Testis (tissue), 3 donors: Measurements from ENCODE around the gene FRMD4B. TPM values are rescaled to one million over a fixed set of nuclear protein-coding genes. Genes with fewer than 3 reads are reported as not detected.

Experiments used
- DNase-seq: peaks from one replicate; pipeline ENCODE4 v3.0.0-alpha.2; 2019
- H3K27ac ChIP-seq, 2 donors: fragments of 200-600 bp; sonication (generic); one replicate each; pipeline ENCODE4 v1.5.1; 2019
- H3K27me3 ChIP-seq: fragments of 200-600 bp; sonication (generic); one replicate; pipeline ENCODE4 v1.5.1; 2019
- H3K36me3 ChIP-seq: fragments of 200-600 bp; sonication (generic); one replicate; pipeline ENCODE4 v1.5.1; 2017; ENCODE audit warnings: low read depth; ENCODE audit errors: missing control alignments
- H3K4me1 ChIP-seq: fragments of 200-600 bp; sonication (generic); one replicate; pipeline ENCODE4 v1.5.1; 2019
- H3K4me3 ChIP-seq, 2 donors: fragments of 200-600 bp; sonication (generic); one replicate each; pipeline ENCODE4 v1.5.1; 2017 to 2019
- H3K9me3 ChIP-seq: fragments of 200-600 bp; sonication (generic); one replicate; pipeline ENCODE4 v1.5.1; 2017
- CTCF ChIP-seq, 3 experiments: fragments of 450-650 bp in 2 of 3; fragments of 200-600 bp in 1 of 3; sonication (generic) in 1 of 3; IDR thresholded peaks; one replicate each; pipeline ENCODE4 v1.5.1; 2016 to 2019; ENCODE audit warnings: antibody characterized with exemption in 3 of 3, mild to moderate bottlenecking in 2 of 3, moderate library complexity in 1 of 3
- POLR2A ChIP-seq: fragments of 450-650 bp; IDR thresholded peaks from one replicate; pipeline ENCODE4 v1.6.1; 2017; ENCODE audit warnings: antibody characterized with exemption, mild to moderate bottlenecking, moderate library complexity
- WGBS, 2 donors: methylation state at CpG; one replicate each; pipeline ENCODE4 v1.1.5; 2018; 5-methylcytosine and 5-hydroxymethylcytosine counted together
- intact Hi-C: fragments of 100-400 bp; cut with DNase I; formaldehyde crosslinking; loops from one replicate; pipeline ENCODE4 v1.15.1; 2023; ENCODE audit warnings: low total_unique reads
- polyA plus RNA-seq: library from polyadenylated mRNA; stranded (reverse); fragments of 350-450 nt; fragmentation: Illumina TruSeq; extraction: RNeasy Lipid Tissue Mini Kit (QIAGEN cat#74804); gene quantifications from one replicate; pipeline ENCODE4 v1.2.3, GENCODE V29; 2014; ENCODE audit warnings: low read depth, low replicate concordance; ENCODE audit not compliant: insufficient read depth
- total RNA-seq, 2 donors: library from RNA; depleted of rRNA; stranded (reverse); fragments of >200 nt; gene quantifications; one replicate each; pipeline ENCODE4 v1.2.3, GENCODE V29; 2016

The FRMD4B gene
- total and polyA plus RNA-seq, 3 donors from 2014 or later, result 10.2 to 17.8 (median 13.7) TPM

- H3K9me3 ChIP-seq, result no peaks in the 10 kb centered on the region
- H3K27ac ChIP-seq, result no peak overlapping the region
- 54 to 67% methylated on average over 3 of the region's 3 CpGs for WGBS, 2 donors
- H3K36me3 ChIP-seq, result no peaks in the 10 kb centered on the region
- intact Hi-C loops, result no loop called here
- no peaks in the 10 kb centered on the region for H3K27me3 ChIP-seq
- no peaks in the 10 kb centered on the region for H3K4me1 ChIP-seq
- H3K4me3 ChIP-seq, result no peak overlapping the region
- no peak for DNase-seq
- no peak for TF ChIP-seq CTCF (IDR thresholded peaks at IDR 0.05)
- TF ChIP-seq POLR2A, result no peak
These were observed 130.0 kb downstream of the FRMD4B start for GRCh38 chr3:69255928-69256327.

GRCh38 chr3:69254351-69254750, 131.5 kb downstream of the FRMD4B start:
- TF ChIP-seq POLR2A (no peak), CTCF (IDR thresholded peaks at IDR 0.05) (no peak)
- H3K4me1 ChIP-seq, result no peaks in the 10 kb centered on the region
- DNase-seq, result no peak
- no peaks in the 10 kb centered on the region for H3K9me3 ChIP-seq
- no peaks in the 10 kb centered on the region for H3K36me3 ChIP-seq
- 93 to 96% methylated on average over 4 of the region's 4 CpGs for WGBS, 2 donors
- no peak overlapping the region for H3K27ac ChIP-seq
- H3K27me3 ChIP-seq, result no peaks in the 10 kb centered on the region
- intact Hi-C loops, result no loop called here
- H3K4me3 ChIP-seq, result no peak overlapping the region

GRCh38 chr3:69252631-69253030, 133.3 kb downstream of the FRMD4B start:
- TF ChIP-seq CTCF (IDR thresholded peaks at IDR 0.05), result no peak
- no peak for TF ChIP-seq POLR2A
- WGBS, 2 donors, result 89 to 95% methylated on average over 4 of the region's 4 CpGs
- Histone ChIP-seq H3K36me3 (no peaks in the 10 kb centered on the region), H3K27me3 (no peaks in the 10 kb centered on the region), H3K4me1 (no peaks in the 10 kb centered on the region), H3K27ac (no peak overlapping the region), H3K4me3 (no peak overlapping the region), H3K9me3 (no peaks in the 10 kb centered on the region)
- no peak for DNase-seq
- intact Hi-C loops, result no loop called here

- TF ChIP-seq POLR2A (no peak), CTCF (IDR thresholded peaks at IDR 0.05) (no peak)
- WGBS, 2 donors, result 92 to 93% methylated on average over 4 of the region's 4 CpGs
- no peak overlapping the region for H3K27ac ChIP-seq
- no peaks in the 10 kb centered on the region for H3K4me1 ChIP-seq
- intact Hi-C loops, result no loop called here
- H3K36me3 ChIP-seq, result no peaks in the 10 kb centered on the region
- no peak overlapping the region for H3K4me3 ChIP-seq
- H3K27me3 ChIP-seq, result no peaks in the 10 kb centered on the region
- no peak for DNase-seq
- H3K9me3 ChIP-seq, result no peaks in the 10 kb centered on the region
These were observed 133.7 kb downstream of the FRMD4B start for GRCh38 chr3:69252141-69252540.

- Histone ChIP-seq H3K9me3 (no peaks in the 10 kb centered on the region), H3K36me3 (no peaks in the 10 kb centered on the region), H3K27me3 (no peaks in the 10 kb centered on the region), H3K27ac (no peak overlapping the region), H3K4me3 (no peak overlapping the region), H3K4me1 (no peaks in the 10 kb centered on the region)
- no peak for DNase-seq
- WGBS, 2 donors, result 84 to 89% methylated on average over 6 of the region's 6 CpGs
- intact Hi-C loops, result no loop called here
- TF ChIP-seq CTCF (IDR thresholded peaks at IDR 0.05), result no peak
- no peak for TF ChIP-seq POLR2A
These were observed 134.6 kb downstream of the FRMD4B start for GRCh38 chr3:69251078-69251805.
